ENCODE measurements around the gene DDIAS.

Gene DDIAS

GRCh38 chr11:82895437-82896091, 6.0 kb upstream of the DDIAS start:
- Histone ChIP-seq H3K4me2 (ENCODE audit: low read length) (no peak overlapping the region), H3K4me1 (ENCODE audit: control insufficient read depth, insufficient read depth, low read length) (peaks cover 10% of the 10 kb centered on the region), H3K9me3 (replicated peaks; ENCODE audit: low read length) (no peaks in the 10 kb centered on the region), H3K9ac (ENCODE audit: low read depth, low read length) (no peak overlapping the region), H3K4me3 (ENCODE audit: low read length) (no peak overlapping the region), H3K36me3 (ENCODE audit: insufficient read depth, low read length) (no peaks in the 10 kb centered on the region), H3K27me3 (ENCODE audit: control insufficient read depth, insufficient read depth, low read length) (no peaks in the 10 kb centered on the region)

- no peaks in the 10 kb centered on the region for H3K9me3 ChIP-seq (replicated peaks; ENCODE audit: low read length)
- no peaks in the 10 kb centered on the region for H3K27me3 ChIP-seq (ENCODE audit: control insufficient read depth, insufficient read depth, low read length)
- peaks cover 10% of the 10 kb centered on the region for H3K4me1 ChIP-seq (ENCODE audit: control insufficient read depth, insufficient read depth, low read length)
- no peaks in the 10 kb centered on the region for H3K36me3 ChIP-seq (ENCODE audit: insufficient read depth, low read length)
- no peak overlapping the region for H3K9ac ChIP-seq (ENCODE audit: low read depth, low read length)
- H3K4me3 ChIP-seq (ENCODE audit: low read length), result no peak overlapping the region
- no peak overlapping the region for H3K4me2 ChIP-seq (ENCODE audit: low read length)
Observed at GRCh38 chr11:82896183-82896582, 5.4 kb upstream of the DDIAS start.

GRCh38 chr11:82898241-82898640, 3.3 kb upstream of the DDIAS start:
- Histone ChIP-seq H3K9me3 (replicated peaks; ENCODE audit: low read length) (no peaks in the 10 kb centered on the region), H3K36me3 (ENCODE audit: insufficient read depth, low read length) (no peaks in the 10 kb centered on the region), H3K4me1 (ENCODE audit: control insufficient read depth, insufficient read depth, low read length) (peaks cover 17% of the 10 kb centered on the region), H3K4me3 (ENCODE audit: low read length) (no peak overlapping the region), H3K9ac (ENCODE audit: low read depth, low read length) (no peak overlapping the region), H3K27me3 (ENCODE audit: control insufficient read depth, insufficient read depth, low read length) (no peaks in the 10 kb centered on the region), H3K4me2 (ENCODE audit: low read length) (no peak overlapping the region)

GRCh38 chr11:82899186-82899820, 2.2 kb upstream of the DDIAS start:
- no peaks in the 10 kb centered on the region for H3K27me3 ChIP-seq (ENCODE audit: control insufficient read depth, insufficient read depth, low read length)
- H3K9me3 ChIP-seq (replicated peaks; ENCODE audit: low read length), result no peaks in the 10 kb centered on the region
- H3K4me3 ChIP-seq (ENCODE audit: low read length), result peak overlapping the region; percentile 87
- H3K9ac ChIP-seq (ENCODE audit: low read depth, low read length), result peak overlapping the region; percentile 87
- no peaks in the 10 kb centered on the region for H3K36me3 ChIP-seq (ENCODE audit: insufficient read depth, low read length)
- H3K4me1 ChIP-seq (ENCODE audit: control insufficient read depth, insufficient read depth, low read length), result peaks cover 17% of the 10 kb centered on the region
- peak overlapping the region; percentile 92 for H3K4me2 ChIP-seq (ENCODE audit: low read length)

GRCh38 chr11:82899957-82900276, 1.6 kb upstream of the DDIAS start:
- Histone ChIP-seq H3K27me3 (ENCODE audit: control insufficient read depth, insufficient read depth, low read length) (no peaks in the 10 kb centered on the region), H3K9ac (ENCODE audit: low read depth, low read length) (peak overlapping the region; percentile 87), H3K4me2 (ENCODE audit: low read length) (peak overlapping the region; percentile 92), H3K4me1 (ENCODE audit: control insufficient read depth, insufficient read depth, low read length) (peaks cover 17% of the 10 kb centered on the region), H3K4me3 (ENCODE audit: low read length) (peak overlapping the region; percentile 87), H3K36me3 (ENCODE audit: insufficient read depth, low read length) (no peaks in the 10 kb centered on the region), H3K9me3 (replicated peaks; ENCODE audit: low read length) (no peaks in the 10 kb centered on the region)

GRCh38 chr11:82900277-82901164, 1.0 kb upstream of the DDIAS start, which contains the start of gene PRCP:
Gene PRCP, minus strand, starts transcription at chr11:82900430. Its CDS starts 28 bp downstream, at chr11:82900402.
- H3K27me3 ChIP-seq (ENCODE audit: control insufficient read depth, insufficient read depth, low read length), result no peaks in the 10 kb centered on the region
- peak within 1 kb of the TSS; percentile 87 for H3K4me3 ChIP-seq (ENCODE audit: low read length)
- H3K9me3 ChIP-seq (replicated peaks; ENCODE audit: low read length), result no peaks in the 10 kb centered on the region
- no peaks in the 10 kb centered on the region for H3K36me3 ChIP-seq (ENCODE audit: insufficient read depth, low read length)
- peak within 1 kb of the TSS; percentile 92 for H3K4me2 ChIP-seq (ENCODE audit: low read length)
- H3K4me1 ChIP-seq (ENCODE audit: control insufficient read depth, insufficient read depth, low read length), result peaks cover 17% of the 10 kb centered on the region
- peak within 1 kb of the TSS; percentile 87 for H3K9ac ChIP-seq (ENCODE audit: low read depth, low read length)

GRCh38 chr11:82901922-82902485, 468 bp downstream of the DDIAS start:
- peak overlapping the region; percentile 53 for H3K9ac ChIP-seq (ENCODE audit: low read depth, low read length)
- H3K36me3 ChIP-seq (ENCODE audit: insufficient read depth, low read length), result no peaks in the 10 kb centered on the region
- H3K4me1 ChIP-seq (ENCODE audit: control insufficient read depth, insufficient read depth, low read length), result peaks cover 17% of the 10 kb centered on the region

GRCh38 chr11:82902880-82903279, 1.3 kb downstream of the DDIAS start:
- Histone ChIP-seq H3K9me3 (replicated peaks; ENCODE audit: low read length) (no peaks in the 10 kb centered on the region), H3K4me3 (ENCODE audit: low read length) (no peak overlapping the region), H3K27me3 (ENCODE audit: control insufficient read depth, insufficient read depth, low read length) (no peaks in the 10 kb centered on the region), H3K9ac (ENCODE audit: low read depth, low read length) (no peak overlapping the region), H3K36me3 (ENCODE audit: insufficient read depth, low read length) (no peaks in the 10 kb centered on the region), H3K4me1 (ENCODE audit: control insufficient read depth, insufficient read depth, low read length) (peaks cover 20% of the 10 kb centered on the region), H3K4me2 (ENCODE audit: low read length) (no peak overlapping the region)

More at GRCh38 chr11:82901922-82902485, 468 bp downstream of the DDIAS start:
- no peaks in the 10 kb centered on the region for H3K9me3 ChIP-seq (replicated peaks; ENCODE audit: low read length)
- peak overlapping the region; percentile 87 for H3K4me3 ChIP-seq (ENCODE audit: low read length)
- peak overlapping the region; percentile 92 for H3K4me2 ChIP-seq (ENCODE audit: low read length)
- no peaks in the 10 kb centered on the region for H3K27me3 ChIP-seq (ENCODE audit: control insufficient read depth, insufficient read depth, low read length)

- Histone ChIP-seq H3K9ac (ENCODE audit: low read depth, low read length) (no peak overlapping the region), H3K4me3 (ENCODE audit: low read length) (no peak overlapping the region), H3K27me3 (ENCODE audit: control insufficient read depth, insufficient read depth, low read length) (no peaks in the 10 kb centered on the region), H3K9me3 (replicated peaks; ENCODE audit: low read length) (no peaks in the 10 kb centered on the region), H3K4me1 (ENCODE audit: control insufficient read depth, insufficient read depth, low read length) (peaks cover 19% of the 10 kb centered on the region), H3K36me3 (ENCODE audit: insufficient read depth, low read length) (no peaks in the 10 kb centered on the region), H3K4me2 (ENCODE audit: low read length) (no peak overlapping the region)
Observed at GRCh38 chr11:82903843-82904586, 2.5 kb downstream of the DDIAS start.

- H3K4me1 ChIP-seq (ENCODE audit: control insufficient read depth, insufficient read depth, low read length), result peaks cover 10% of the 10 kb centered on the region
- H3K4me2 ChIP-seq (ENCODE audit: low read length), result peak overlapping the region; percentile 29
- H3K9ac ChIP-seq (ENCODE audit: low read depth, low read length), result peak overlapping the region; percentile 32
- no peaks in the 10 kb centered on the region for H3K9me3 ChIP-seq (replicated peaks; ENCODE audit: low read length)
- no peaks in the 10 kb centered on the region for H3K27me3 ChIP-seq (ENCODE audit: control insufficient read depth, insufficient read depth, low read length)
- H3K36me3 ChIP-seq (ENCODE audit: insufficient read depth, low read length), result no peaks in the 10 kb centered on the region
- H3K4me3 ChIP-seq (ENCODE audit: low read length), result no peak overlapping the region
Observed at GRCh38 chr11:82906236-82906635, 4.7 kb downstream of the DDIAS start.

GRCh38 chr11:82906931-82907330, 5.4 kb downstream of the DDIAS start:
- Histone ChIP-seq H3K4me2 (ENCODE audit: low read length) (peak overlapping the region; percentile 29), H3K36me3 (ENCODE audit: insufficient read depth, low read length) (no peaks in the 10 kb centered on the region), H3K4me3 (ENCODE audit: low read length) (no peak overlapping the region), H3K27me3 (ENCODE audit: control insufficient read depth, insufficient read depth, low read length) (no peaks in the 10 kb centered on the region), H3K9me3 (replicated peaks; ENCODE audit: low read length) (no peaks in the 10 kb centered on the region), H3K9ac (ENCODE audit: low read depth, low read length) (peak overlapping the region; percentile 32), H3K4me1 (ENCODE audit: control insufficient read depth, insufficient read depth, low read length) (peaks cover 10% of the 10 kb centered on the region)

Measured in skeletal muscle satellite cell (primary cell).